Measurements from ENCODE around the gene COLQ.

DNA sequence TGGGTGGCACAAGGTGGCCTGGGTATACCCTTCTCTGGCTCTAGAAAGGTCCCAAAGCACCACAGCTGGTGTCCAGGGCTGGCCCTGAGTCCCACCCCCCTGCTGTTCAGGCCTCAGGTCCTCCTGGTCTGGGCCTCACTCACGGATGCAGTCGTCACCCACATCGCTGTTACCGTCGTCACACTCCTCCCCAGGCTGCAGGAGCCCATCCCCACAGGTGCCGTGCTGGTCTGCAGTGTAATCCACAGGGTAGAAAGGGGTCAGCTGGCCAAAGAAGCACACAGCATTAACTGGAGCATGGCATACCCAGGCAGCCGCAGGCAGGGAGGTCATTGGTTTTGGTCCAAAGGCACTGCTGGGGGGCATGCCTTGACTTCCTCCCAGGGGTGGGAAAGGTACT, 65.8 kb downstream of the COLQ start:
- TF ChIP-seq CTCF (optimal IDR thresholded peaks at IDR 0.05 in 1 of 3, IDR thresholded peaks at IDR 0.05 in 1 of 3, conservative IDR thresholded peaks at IDR 0.05 in 1 of 3; ENCODE audit: extremely low read depth in 1 of 3, insufficient read depth in 2 of 3, low read length in 3 of 3) (no peak), EZH2 (IDR thresholded peaks at IDR 0.05; ENCODE audit: low read length) (no peak)

All from keratinocyte (primary cell).